ENCODE results near the gene PWP1. TPM values are rescaled to one million over a fixed set of nuclear protein-coding genes. Genes with fewer than 3 reads are reported as not detected.
A peak's percentile ranks its signal among the peaks of the same experiment; 100 is the strongest.

The PWP1 gene
- total and polyA plus RNA-seq, 2 donors (not counting 1 experiment from before 2014, with no cell fraction given), result 51.2 to 63.5 TPM

DNA sequence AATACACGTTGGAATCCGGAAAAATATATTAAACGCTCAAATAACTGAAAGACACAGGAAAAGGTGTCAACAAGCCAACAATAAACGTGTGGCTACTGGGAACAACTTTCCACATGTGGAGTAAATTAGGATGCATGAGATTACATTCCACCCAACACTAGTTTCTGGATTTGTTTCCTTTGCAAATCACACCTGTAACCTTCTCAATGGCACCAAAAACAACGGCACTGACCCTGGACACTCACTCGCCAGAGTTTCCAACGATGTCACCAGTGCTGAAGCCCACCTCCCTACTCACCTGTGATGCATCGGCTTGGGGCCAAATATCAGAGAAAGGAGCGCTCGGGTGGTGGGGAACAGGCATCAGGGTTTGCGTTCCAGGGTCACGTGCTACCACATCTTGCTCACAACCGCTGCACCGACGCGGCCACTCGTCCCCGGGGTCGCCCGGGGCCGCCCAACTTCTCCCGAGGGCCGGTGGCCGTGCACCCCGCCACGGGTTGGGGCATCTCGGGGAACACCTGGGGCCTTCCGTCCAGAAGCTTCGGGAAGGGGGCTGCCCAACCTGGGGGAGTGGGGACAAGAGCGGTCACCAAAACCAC lies 74.7 kb downstream of the PWP1 start:
- peaks cover 24 to 29% of the 10 kb centered on the region in 2 donors for H3K4me1 ChIP-seq (ENCODE audit: control insufficient read depth in 2 of 2, insufficient read depth in 2 of 2, low read length in 2 of 2)
- WGBS (ENCODE audit: insufficient coverage), result 4% methylated on average over 25 of the region's 30 CpGs
- no peak for DNase-seq
- H2AFZ ChIP-seq (ENCODE audit: insufficient read depth, low read depth, low read length, poor library complexity, severe bottlenecking), result peak overlapping the region; percentile 90
- TF ChIP-seq, protein P1, sequence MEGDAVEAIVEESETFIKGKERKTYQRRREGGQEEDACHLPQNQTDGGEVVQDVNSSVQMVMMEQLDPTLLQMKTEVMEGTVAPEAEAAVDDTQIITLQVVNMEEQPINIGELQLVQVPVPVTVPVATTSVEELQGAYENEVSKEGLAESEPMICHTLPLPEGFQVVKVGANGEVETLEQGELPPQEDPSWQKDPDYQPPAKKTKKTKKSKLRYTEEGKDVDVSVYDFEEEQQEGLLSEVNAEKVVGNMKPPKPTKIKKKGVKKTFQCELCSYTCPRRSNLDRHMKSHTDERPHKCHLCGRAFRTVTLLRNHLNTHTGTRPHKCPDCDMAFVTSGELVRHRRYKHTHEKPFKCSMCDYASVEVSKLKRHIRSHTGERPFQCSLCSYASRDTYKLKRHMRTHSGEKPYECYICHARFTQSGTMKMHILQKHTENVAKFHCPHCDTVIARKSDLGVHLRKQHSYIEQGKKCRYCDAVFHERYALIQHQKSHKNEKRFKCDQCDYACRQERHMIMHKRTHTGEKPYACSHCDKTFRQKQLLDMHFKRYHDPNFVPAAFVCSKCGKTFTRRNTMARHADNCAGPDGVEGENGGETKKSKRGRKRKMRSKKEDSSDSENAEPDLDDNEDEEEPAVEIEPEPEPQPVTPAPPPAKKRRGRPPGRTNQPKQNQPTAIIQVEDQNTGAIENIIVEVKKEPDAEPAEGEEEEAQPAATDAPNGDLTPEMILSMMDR (IDR thresholded peaks at IDR 0.05), result no peak
- no peak for TF ChIP-seq EZH2 (IDR thresholded peaks at IDR 0.05; ENCODE audit: borderline replicate concordance, insufficient read depth, low read depth, low read length, poor library complexity, severe bottlenecking)
- ChIA-PET POLR2A (interaction anchor here (1.0 kb wide), 1 partner anchor 75 kb away, joined by 5 read pairs; the partner anchor contains the start of gene PWP1), CTCF (interaction anchor here (1.0 to 1.4 kb wide), 5 partner anchors 18 to 84 kb away, joined by 3 to 6 read pairs (median 4); no protein-coding TSS in a partner anchor)
- no peaks in the 10 kb centered on the region for H3K9me3 Mint-ChIP-seq (ENCODE audit: insufficient read depth)
- intact Hi-C loops (cut with micrococcal nuclease), result loop anchor here (2.0 kb wide), 1 partner anchor 668 kb away; the partner anchor contains the start of gene CRY1
- peak overlapping the region; percentile 68 for H3K9ac ChIP-seq (ENCODE audit: low read length)
- no peaks in the 10 kb centered on the region for H3K27me3 ChIP-seq (replicated peaks in 1 of 4; ENCODE audit: control extremely low read depth in 1 of 4, control insufficient read depth in 3 of 4, insufficient read depth in 4 of 4, low read length in 3 of 4)
- H3K4me2 ChIP-seq (replicated peaks; ENCODE audit: low read depth, low read length, poor library complexity, severe bottlenecking), result peak overlapping the region; percentile 73
- H3K27me3 Mint-ChIP-seq, result no peaks in the 10 kb centered on the region
- H3K4me3 ChIP-seq (ENCODE audit: control extremely low read depth in 1 of 5, extremely low read depth in 1 of 5, insufficient read depth in 1 of 5, low read depth in 2 of 5, low read length in 4 of 5), result peak overlapping the region; percentile 81 to 87 (median 84)
- peaks cover 27% of the 10 kb centered on the region for H4K20me1 ChIP-seq (ENCODE audit: control insufficient read depth, insufficient read depth, low read length, poor library complexity, severe bottlenecking)
- H3K27ac ChIP-seq (ENCODE audit: low read length in 2 of 2), result peak overlapping the region; percentile 69 to 76
- H3K27ac Mint-ChIP-seq, result peak overlapping the region; percentile 77
- H3K4me1 Mint-ChIP-seq, result peaks cover 34% of the 10 kb centered on the region
- ATAC-seq (ENCODE audit: low read depth), result peak; percentile 0
- peaks cover 44% of the 10 kb centered on the region for H3K79me2 ChIP-seq (ENCODE audit: control insufficient read depth, insufficient read depth, low read length)
- peak overlapping the region; percentile 93 for H3K4me3 Mint-ChIP-seq
- peaks cover 3 to 38% of the 10 kb centered on the region in 2 experiments for H3K36me3 ChIP-seq (replicated peaks in 1 of 2; ENCODE audit: control extremely low read depth in 1 of 2, control insufficient read depth in 1 of 2, extremely low read depth in 1 of 2, insufficient read depth in 2 of 2, low read length in 1 of 2)
- peaks cover 0 to 4% (median 0%) of the 10 kb centered on the region in 3 donors for H3K9me3 ChIP-seq (ENCODE audit: control extremely low read depth in 1 of 3, control insufficient read depth in 2 of 3, insufficient read depth in 1 of 3, low read length in 2 of 3)
